Adipocyte (in vitro differentiated cells): ENCODE measurements around the gene PLEKHH1.

ENCODE experiments used
- DNase-seq: peaks from one replicate; pipeline ENCODE4 v3.0.0-alpha.2; 2015; ENCODE audit warnings: low read depth
- H3K27me3 ChIP-seq: replicated peaks from 2 replicates; pipeline ENCODE4 v1.7.0; 2013; ENCODE audit warnings: mild to moderate bottlenecking, low read length, moderate library complexity; ENCODE audit not compliant: control insufficient read depth, insufficient read depth
- H3K36me3 ChIP-seq: 2 replicates; pipeline ENCODE4 v1.7.0; 2013; ENCODE audit warnings: low read length, mild to moderate bottlenecking, moderate library complexity; ENCODE audit not compliant: control insufficient read depth, insufficient read depth, severe bottlenecking
- H3K4me1 ChIP-seq: 2 replicates; pipeline ENCODE4 v1.7.0; 2013; ENCODE audit warnings: mild to moderate bottlenecking, low read length, moderate library complexity; ENCODE audit not compliant: control insufficient read depth, insufficient read depth
- H3K4me3 ChIP-seq: 2 replicates; pipeline ENCODE4 v1.7.0; 2013; ENCODE audit warnings: mild to moderate bottlenecking, low read length, moderate library complexity
- H3K9ac ChIP-seq: 2 replicates; pipeline ENCODE4 v1.7.0; 2013; ENCODE audit warnings: mild to moderate bottlenecking, low read length, moderate library complexity
- H3K9me3 ChIP-seq: 2 replicates; pipeline ENCODE4 v1.7.0; 2013; ENCODE audit warnings: mild to moderate bottlenecking, low read length, moderate library complexity; ENCODE audit not compliant: control insufficient read depth

The PLEKHH1 gene

GRCh38 chr14:67576216-67576955 lies 43.3 kb downstream of the PLEKHH1 start:
- peaks cover 3% of the 10 kb centered on the region for H3K36me3 ChIP-seq
- H3K27me3 ChIP-seq, result peaks cover 8% of the 10 kb centered on the region
- H3K9me3 ChIP-seq, result no peaks in the 10 kb centered on the region
- no peak overlapping the region for H3K4me3 ChIP-seq
- no peak for DNase-seq
- no peak overlapping the region for H3K9ac ChIP-seq
- H3K4me1 ChIP-seq, result no peaks in the 10 kb centered on the region

GRCh38 chr14:67577181-67577808 lies 44.2 kb downstream of the PLEKHH1 start:
- Histone ChIP-seq H3K4me1 (no peaks in the 10 kb centered on the region), H3K27me3 (peaks cover 8% of the 10 kb centered on the region), H3K4me3 (no peak overlapping the region), H3K36me3 (peaks cover 3% of the 10 kb centered on the region), H3K9ac (no peak overlapping the region), H3K9me3 (no peaks in the 10 kb centered on the region)
- DNase-seq, result no peak

GRCh38 chr14:67577909-67578749 lies 45.0 kb downstream of the PLEKHH1 start:
- H3K4me1 ChIP-seq, result no peaks in the 10 kb centered on the region
- no peaks in the 10 kb centered on the region for H3K27me3 ChIP-seq
- H3K9ac ChIP-seq, result no peak overlapping the region
- peaks cover 3% of the 10 kb centered on the region for H3K36me3 ChIP-seq
- H3K9me3 ChIP-seq, result no peaks in the 10 kb centered on the region
- DNase-seq, result no peak
- no peak overlapping the region for H3K4me3 ChIP-seq

- DNase-seq, result no peak
- H3K9ac ChIP-seq, result no peak overlapping the region
- no peak overlapping the region for H3K4me3 ChIP-seq
- no peaks in the 10 kb centered on the region for H3K9me3 ChIP-seq
- H3K27me3 ChIP-seq, result no peaks in the 10 kb centered on the region
- H3K4me1 ChIP-seq, result no peaks in the 10 kb centered on the region
- H3K36me3 ChIP-seq, result peaks cover 3% of the 10 kb centered on the region
Observed at GRCh38 chr14:67579040-67579439, 46.0 kb downstream of the PLEKHH1 start.

GRCh38 chr14:67579636-67580035 lies 46.5 kb downstream of the PLEKHH1 start:
- H3K4me3 ChIP-seq, result no peak overlapping the region
- peaks cover 3% of the 10 kb centered on the region for H3K36me3 ChIP-seq
- H3K4me1 ChIP-seq, result no peaks in the 10 kb centered on the region
- DNase-seq, result no peak
- H3K27me3 ChIP-seq, result no peaks in the 10 kb centered on the region
- H3K9ac ChIP-seq, result no peak overlapping the region
- H3K9me3 ChIP-seq, result no peaks in the 10 kb centered on the region

- Histone ChIP-seq H3K27me3 (no peaks in the 10 kb centered on the region), H3K36me3 (peaks cover 8% of the 10 kb centered on the region), H3K9ac (no peak overlapping the region), H3K4me1 (no peaks in the 10 kb centered on the region), H3K9me3 (no peaks in the 10 kb centered on the region), H3K4me3 (no peak overlapping the region)
- DNase-seq, result no peak
Observed at GRCh38 chr14:67580336-67581171, 47.5 kb downstream of the PLEKHH1 start.

- Histone ChIP-seq H3K36me3 (peaks cover 8% of the 10 kb centered on the region), H3K27me3 (no peaks in the 10 kb centered on the region), H3K4me3 (no peak overlapping the region), H3K9me3 (no peaks in the 10 kb centered on the region), H3K9ac (no peak overlapping the region), H3K4me1 (no peaks in the 10 kb centered on the region)
- no peak for DNase-seq
Observed at GRCh38 chr14:67581643-67582042, 48.6 kb downstream of the PLEKHH1 start.

GRCh38 chr14:67582061-67582460 lies 49.0 kb downstream of the PLEKHH1 start:
- Histone ChIP-seq H3K27me3 (no peaks in the 10 kb centered on the region), H3K36me3 (peaks cover 10% of the 10 kb centered on the region), H3K9me3 (no peaks in the 10 kb centered on the region), H3K9ac (no peak overlapping the region), H3K4me3 (no peak overlapping the region), H3K4me1 (no peaks in the 10 kb centered on the region)
- DNase-seq, result no peak

- no peaks in the 10 kb centered on the region for H3K27me3 ChIP-seq
- no peaks in the 10 kb centered on the region for H3K9me3 ChIP-seq
- peak; percentile 70 for DNase-seq
- no peak overlapping the region for H3K9ac ChIP-seq
- no peaks in the 10 kb centered on the region for H3K4me1 ChIP-seq
- no peak overlapping the region for H3K4me3 ChIP-seq
- H3K36me3 ChIP-seq, result peaks cover 27% of the 10 kb centered on the region
Observed at GRCh38 chr14:67583711-67584644, 50.9 kb downstream of the PLEKHH1 start.

- DNase-seq, result no peak
- no peaks in the 10 kb centered on the region for H3K9me3 ChIP-seq
- H3K27me3 ChIP-seq, result no peaks in the 10 kb centered on the region
- H3K4me1 ChIP-seq, result no peaks in the 10 kb centered on the region
- no peak overlapping the region for H3K4me3 ChIP-seq
- no peak overlapping the region for H3K9ac ChIP-seq
- H3K36me3 ChIP-seq, result peaks cover 31% of the 10 kb centered on the region
Observed at GRCh38 chr14:67584978-67585377, 51.9 kb downstream of the PLEKHH1 start.
